ENCODE measurements around the gene RELL2.

RELL2 gene

GRCh38 chr5:141636106-141636412 lies 738 bp upstream of the RELL2 start:
- H3F3A ChIP-seq (ENCODE audit: control insufficient read depth, insufficient read depth), result peaks cover 6% of the 10 kb centered on the region
- H3K36me3 ChIP-seq (ENCODE audit: control insufficient read depth, low read length), result peaks cover 72% of the 10 kb centered on the region
- H3K4me1 ChIP-seq (ENCODE audit: control insufficient read depth, low read length), result peaks cover 36% of the 10 kb centered on the region
- peak overlapping the region; percentile 34; the same call in 1 of the 2 replicates for H3K27ac ChIP-seq (ENCODE audit: low read depth, low read length)
- H3K4me2 ChIP-seq (ENCODE audit: low read length), result peak overlapping the region; percentile 74
- H3K4me3 ChIP-seq (ENCODE audit: low read length), result peak overlapping the region; percentile 96
- H3K9me3 ChIP-seq (ENCODE audit: control insufficient read depth, insufficient read depth, low read length), result no peaks in the 10 kb centered on the region
- TF ChIP-seq, protein P1, sequence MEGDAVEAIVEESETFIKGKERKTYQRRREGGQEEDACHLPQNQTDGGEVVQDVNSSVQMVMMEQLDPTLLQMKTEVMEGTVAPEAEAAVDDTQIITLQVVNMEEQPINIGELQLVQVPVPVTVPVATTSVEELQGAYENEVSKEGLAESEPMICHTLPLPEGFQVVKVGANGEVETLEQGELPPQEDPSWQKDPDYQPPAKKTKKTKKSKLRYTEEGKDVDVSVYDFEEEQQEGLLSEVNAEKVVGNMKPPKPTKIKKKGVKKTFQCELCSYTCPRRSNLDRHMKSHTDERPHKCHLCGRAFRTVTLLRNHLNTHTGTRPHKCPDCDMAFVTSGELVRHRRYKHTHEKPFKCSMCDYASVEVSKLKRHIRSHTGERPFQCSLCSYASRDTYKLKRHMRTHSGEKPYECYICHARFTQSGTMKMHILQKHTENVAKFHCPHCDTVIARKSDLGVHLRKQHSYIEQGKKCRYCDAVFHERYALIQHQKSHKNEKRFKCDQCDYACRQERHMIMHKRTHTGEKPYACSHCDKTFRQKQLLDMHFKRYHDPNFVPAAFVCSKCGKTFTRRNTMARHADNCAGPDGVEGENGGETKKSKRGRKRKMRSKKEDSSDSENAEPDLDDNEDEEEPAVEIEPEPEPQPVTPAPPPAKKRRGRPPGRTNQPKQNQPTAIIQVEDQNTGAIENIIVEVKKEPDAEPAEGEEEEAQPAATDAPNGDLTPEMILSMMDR (IDR thresholded peaks at IDR 0.05; ENCODE audit: low read depth, low read length, poor library complexity, severe bottlenecking), result no peak
- no peak for TF ChIP-seq EZH2phosphoT487 (IDR thresholded peaks at IDR 0.05; ENCODE audit: borderline replicate concordance, low read length)
- H3K9me2 ChIP-seq (replicated peaks; ENCODE audit: control insufficient read depth, low read length), result no peaks in the 10 kb centered on the region
- H3K27me3 ChIP-seq (ENCODE audit: control insufficient read depth, low read length), result no peaks in the 10 kb centered on the region
- peaks cover 21% of the 10 kb centered on the region; the same call in 1 of the 2 replicates for H4K20me1 ChIP-seq (ENCODE audit: control insufficient read depth, insufficient read depth, low read depth, low read length)
- peaks cover 70% of the 10 kb centered on the region for H3K79me2 ChIP-seq (ENCODE audit: control insufficient read depth, low read length)

- peak overlapping the region; percentile 96 for H3K4me3 ChIP-seq (ENCODE audit: low read length)
- no peaks in the 10 kb centered on the region for H3K27me3 ChIP-seq (ENCODE audit: control insufficient read depth, low read length)
- H3K36me3 ChIP-seq (ENCODE audit: control insufficient read depth, low read length), result peaks cover 69% of the 10 kb centered on the region
- H3K9me3 ChIP-seq (ENCODE audit: control insufficient read depth, insufficient read depth, low read length), result no peaks in the 10 kb centered on the region
- no peak for TF ChIP-seq EZH2phosphoT487 (IDR thresholded peaks at IDR 0.05; ENCODE audit: borderline replicate concordance, low read length)
- TF ChIP-seq, protein P1 (IDR thresholded peaks at IDR 0.05; ENCODE audit: low read depth, low read length, poor library complexity, severe bottlenecking), result no peak
- H3K4me2 ChIP-seq (ENCODE audit: low read length), result peak overlapping the region; percentile 74
- peaks cover 63% of the 10 kb centered on the region for H3K79me2 ChIP-seq (ENCODE audit: control insufficient read depth, low read length)
- H3K9me2 ChIP-seq (replicated peaks; ENCODE audit: control insufficient read depth, low read length), result no peaks in the 10 kb centered on the region
- H4K20me1 ChIP-seq (ENCODE audit: control insufficient read depth, insufficient read depth, low read depth, low read length), result peaks cover 21% of the 10 kb centered on the region; the same call in 1 of the 2 replicates
- H3F3A ChIP-seq (ENCODE audit: control insufficient read depth, insufficient read depth), result peaks cover 9% of the 10 kb centered on the region
- peaks cover 36% of the 10 kb centered on the region for H3K4me1 ChIP-seq (ENCODE audit: control insufficient read depth, low read length)
- peak overlapping the region; percentile 50 for H3K27ac ChIP-seq (ENCODE audit: low read depth, low read length)
Measured at GRCh38 chr5:141637123-141637766, 448 bp downstream of the RELL2 start.

- no peak for TF ChIP-seq EZH2phosphoT487 (IDR thresholded peaks at IDR 0.05; ENCODE audit: borderline replicate concordance, low read length)
- TF ChIP-seq, protein P1 (IDR thresholded peaks at IDR 0.05; ENCODE audit: low read depth, low read length, poor library complexity, severe bottlenecking), result peak; percentile 76
- no peaks in the 10 kb centered on the region for H3K9me3 ChIP-seq (ENCODE audit: control insufficient read depth, insufficient read depth, low read length)
- no peaks in the 10 kb centered on the region for H3K9me2 ChIP-seq (replicated peaks; ENCODE audit: control insufficient read depth, low read length)
- peaks cover 21% of the 10 kb centered on the region; the same call in 1 of the 2 replicates for H4K20me1 ChIP-seq (ENCODE audit: control insufficient read depth, insufficient read depth, low read depth, low read length)
- H3K4me2 ChIP-seq (ENCODE audit: low read length), result peak overlapping the region; percentile 74
- peak overlapping the region; percentile 50 for H3K27ac ChIP-seq (ENCODE audit: low read depth, low read length)
- no peaks in the 10 kb centered on the region for H3K27me3 ChIP-seq (ENCODE audit: control insufficient read depth, low read length)
- H3K36me3 ChIP-seq (ENCODE audit: control insufficient read depth, low read length), result peaks cover 66% of the 10 kb centered on the region
- H3K4me3 ChIP-seq (ENCODE audit: low read length), result peak overlapping the region; percentile 96
- H3K4me1 ChIP-seq (ENCODE audit: control insufficient read depth, low read length), result peaks cover 36% of the 10 kb centered on the region
- peaks cover 13% of the 10 kb centered on the region for H3F3A ChIP-seq (ENCODE audit: control insufficient read depth, insufficient read depth)
- H3K79me2 ChIP-seq (ENCODE audit: control insufficient read depth, low read length), result peaks cover 56% of the 10 kb centered on the region
Measured at GRCh38 chr5:141637767-141638419, 1.1 kb downstream of the RELL2 start.

Measured in DOHH2 (cell line).